Measurements from ENCODE around the gene SNRK. TPM values are rescaled to one million over a fixed set of nuclear protein-coding genes. Genes with fewer than 3 reads are reported as not detected.

Gene SNRK
- total RNA-seq, 1 donor from 2014 or later, result 18.9 TPM

DNA sequence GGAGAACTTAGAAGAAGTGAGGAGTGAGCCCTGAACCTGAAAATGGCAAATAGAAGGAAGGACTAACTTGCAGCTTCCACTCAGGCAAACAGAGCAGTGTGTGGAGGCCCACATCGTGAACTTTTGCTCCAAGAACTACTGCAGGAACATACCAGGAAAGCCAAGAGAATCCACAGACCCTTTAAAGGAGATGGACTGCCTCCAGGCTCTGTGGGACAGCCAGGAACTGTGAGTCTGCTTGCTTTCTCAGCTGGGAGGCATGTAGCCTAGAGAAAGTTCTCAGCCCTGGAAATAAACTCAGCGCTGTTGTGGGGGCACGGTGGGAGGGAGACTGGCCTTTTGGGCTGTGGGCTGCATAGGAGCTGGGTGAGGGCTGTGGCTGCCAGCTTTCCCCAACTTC lies 93.0 kb downstream of the SNRK start:
- intact Hi-C loops (cut with DNase I), result loop anchor here (5.0 to 10.0 kb wide), 2 partner anchors 123 to 415 kb away; no protein-coding TSS in a partner anchor
- DNase-seq (ENCODE audit: missing footprints) (peak; percentile 47), ATAC-seq (peak; percentile 42)

DNA sequence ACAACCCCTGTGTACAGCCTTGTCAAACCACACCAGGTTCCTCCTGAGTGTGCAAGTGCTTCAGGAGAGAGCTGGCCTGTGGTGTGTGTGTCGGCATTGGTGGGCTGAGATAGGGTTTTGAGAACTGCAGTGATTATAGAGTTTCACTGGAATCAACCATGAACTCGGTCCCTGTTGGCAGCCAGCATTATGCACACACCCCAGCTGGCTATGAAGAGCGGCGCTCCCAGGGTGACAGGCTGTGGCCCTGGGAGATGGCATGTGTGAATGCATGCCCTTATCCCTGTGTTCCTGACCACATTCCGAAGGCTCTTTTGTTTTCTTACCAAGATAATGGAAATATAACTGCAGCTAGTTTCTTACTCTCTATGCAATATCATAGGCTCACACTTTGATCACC lies 101.8 kb downstream of the SNRK start:
- intact Hi-C loops (cut with DNase I), result no loop called here
- ATAC-seq (no peak), DNase-seq (ENCODE audit: missing footprints) (no peak)

DNA sequence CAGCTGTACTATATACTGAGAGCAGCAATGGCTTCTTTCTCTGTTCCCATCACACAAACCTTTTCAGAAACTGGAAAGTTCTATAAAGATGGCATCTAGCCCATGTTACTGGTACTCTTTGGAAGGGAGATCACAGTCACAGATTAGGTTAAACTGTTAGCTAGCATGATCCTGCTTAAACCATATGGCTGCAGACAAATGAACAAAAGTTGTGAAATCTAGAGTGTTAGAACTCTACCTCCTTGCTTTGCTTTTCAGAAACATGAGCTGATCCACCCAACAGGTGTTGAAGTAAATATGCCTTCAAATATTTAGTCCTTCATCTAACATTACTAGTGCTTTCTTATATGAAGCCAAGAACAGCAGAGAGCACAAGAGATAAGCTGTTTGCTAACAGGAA lies 102.6 kb downstream of the SNRK start:
- DNase-seq (ENCODE audit: missing footprints) (no peak), ATAC-seq (no peak)
- intact Hi-C loops (cut with DNase I), result no loop called here

DNA sequence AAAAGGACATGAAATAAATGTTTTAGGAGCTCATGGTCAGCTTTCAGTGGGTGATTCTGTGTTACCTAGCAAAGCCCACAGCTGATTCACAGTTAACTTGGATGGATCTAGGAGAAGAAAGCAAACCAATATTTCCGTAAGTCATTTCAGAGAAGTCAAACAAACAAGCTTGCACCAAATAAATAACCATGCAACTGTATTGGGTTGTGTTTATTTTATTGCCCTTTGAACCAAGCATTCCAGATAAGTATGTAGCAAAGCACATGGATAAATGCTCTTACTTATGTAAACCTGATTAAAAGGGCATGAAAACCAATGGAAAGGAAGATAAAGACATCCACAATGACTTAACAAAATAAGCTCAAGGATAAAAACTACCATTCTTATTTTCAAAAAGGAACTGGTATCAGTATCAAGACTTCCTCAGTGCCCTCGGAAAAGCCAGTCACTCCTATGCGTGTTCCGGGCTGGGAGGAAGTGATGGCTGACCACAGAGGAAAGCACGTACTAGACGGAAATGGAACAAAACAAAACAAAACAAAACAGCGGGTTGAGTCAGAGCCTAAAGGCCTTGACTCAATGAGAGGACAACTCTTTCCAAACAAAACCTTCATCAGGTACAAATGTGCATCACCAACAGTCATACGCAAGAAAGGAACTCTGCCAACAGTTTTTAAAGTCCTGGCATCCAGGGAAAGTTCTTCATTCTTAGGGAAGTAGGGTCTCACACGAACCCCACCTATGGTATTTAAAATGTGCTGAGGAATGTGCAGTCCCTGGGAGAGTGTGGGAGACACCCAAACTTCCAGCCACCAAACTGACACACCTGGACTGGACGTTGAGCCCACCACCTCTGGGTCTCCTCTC lies 103.3 kb downstream of the SNRK start:
- ATAC-seq (peak; percentile 52), DNase-seq (ENCODE audit: missing footprints) (peak; percentile 81)
- intact Hi-C loops (cut with DNase I), result no loop called here

DNA sequence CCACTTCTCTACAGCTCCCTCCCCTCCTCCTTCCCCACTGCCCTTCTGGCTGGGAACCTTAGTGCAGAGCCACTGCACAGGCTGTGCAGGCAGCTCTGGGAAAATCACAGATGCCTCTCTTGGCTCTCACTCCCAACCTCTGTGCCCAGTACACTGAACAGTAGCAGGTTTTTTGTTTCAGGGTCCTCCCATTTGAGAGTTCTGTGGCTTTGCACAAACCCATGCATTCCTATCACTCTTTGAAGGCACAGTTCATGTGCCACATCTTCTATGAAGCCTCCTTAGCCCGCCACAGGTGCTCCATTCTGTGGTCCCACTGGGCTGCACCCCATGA lies 103.9 kb downstream of the SNRK start:
- ATAC-seq (no peak), DNase-seq (ENCODE audit: missing footprints) (no peak)
- intact Hi-C loops (cut with DNase I), result no loop called here

DNA sequence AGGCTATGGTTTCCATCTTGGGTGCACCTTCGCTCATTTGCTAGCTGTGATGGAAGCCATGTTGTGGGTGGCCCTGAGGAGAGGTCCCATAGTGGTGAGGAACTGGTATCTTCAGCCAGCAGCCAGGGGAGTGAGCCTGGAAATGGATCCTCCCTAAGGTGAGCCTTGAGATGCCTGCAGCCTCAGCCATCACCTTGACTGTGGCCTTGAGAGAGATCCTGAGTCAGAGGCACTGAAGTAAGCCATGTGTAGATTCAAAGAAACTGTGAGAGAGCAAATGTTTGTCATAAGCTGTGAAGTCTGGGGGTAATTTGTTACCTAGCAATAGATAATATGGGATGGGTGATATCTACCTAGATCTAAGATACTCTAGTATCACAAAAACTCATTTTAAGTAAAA lies 105.3 kb downstream of the SNRK start:
- ATAC-seq, result no peak
- DNase-seq (ENCODE audit: missing footprints), result no peak
- intact Hi-C loops (cut with DNase I), result no loop called here

DNA sequence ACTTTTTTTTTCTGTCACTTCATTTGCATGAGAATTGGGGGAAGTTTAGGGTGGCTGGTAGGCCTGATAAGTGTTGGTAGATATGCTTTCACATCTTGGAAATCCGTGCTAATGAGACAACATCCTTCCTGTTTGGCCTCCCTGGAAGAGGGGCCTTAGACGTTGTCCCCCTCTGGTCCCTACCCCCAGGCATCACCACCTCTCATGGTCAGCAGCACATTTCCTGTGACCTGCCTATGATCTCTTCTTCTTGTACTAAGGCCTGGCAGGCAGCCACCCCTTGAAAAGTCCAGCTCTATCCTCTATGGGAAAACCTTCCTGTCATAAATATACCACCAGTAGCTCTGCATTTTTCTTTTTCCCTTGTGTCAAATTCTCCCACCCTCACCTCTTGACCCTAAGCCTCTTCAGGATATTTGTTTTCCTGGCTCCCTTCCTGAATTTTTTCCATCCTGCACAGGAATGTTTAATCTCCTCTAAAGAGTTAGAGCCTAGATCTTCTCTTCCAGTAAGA lies 107.8 kb downstream of the SNRK start:
- intact Hi-C loops (cut with DNase I), result no loop called here
- peak; percentile 84 for DNase-seq (ENCODE audit: missing footprints)
- peak; percentile 78 for ATAC-seq

DNA sequence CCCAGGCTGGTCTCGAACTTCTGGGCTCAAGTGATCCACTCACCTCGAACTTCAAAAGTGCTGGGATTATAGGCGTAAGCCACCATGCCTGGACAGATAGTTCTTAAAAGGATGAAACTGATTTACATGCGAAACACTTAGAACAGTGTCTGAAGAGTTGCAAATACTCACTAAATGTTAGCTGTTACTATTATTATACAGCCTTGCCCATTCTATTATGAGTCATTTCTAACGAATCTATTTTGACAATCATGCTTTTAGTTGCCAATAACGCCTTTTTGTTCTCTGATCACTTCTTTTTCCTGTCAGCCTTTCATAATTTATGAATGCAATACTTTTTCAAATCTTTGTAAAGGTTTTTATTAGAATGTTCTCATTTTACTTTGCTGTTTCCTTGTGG lies 112.7 kb downstream of the SNRK start:
- ATAC-seq (no peak), DNase-seq (ENCODE audit: missing footprints) (no peak)
- intact Hi-C loops (cut with DNase I), result no loop called here

DNA sequence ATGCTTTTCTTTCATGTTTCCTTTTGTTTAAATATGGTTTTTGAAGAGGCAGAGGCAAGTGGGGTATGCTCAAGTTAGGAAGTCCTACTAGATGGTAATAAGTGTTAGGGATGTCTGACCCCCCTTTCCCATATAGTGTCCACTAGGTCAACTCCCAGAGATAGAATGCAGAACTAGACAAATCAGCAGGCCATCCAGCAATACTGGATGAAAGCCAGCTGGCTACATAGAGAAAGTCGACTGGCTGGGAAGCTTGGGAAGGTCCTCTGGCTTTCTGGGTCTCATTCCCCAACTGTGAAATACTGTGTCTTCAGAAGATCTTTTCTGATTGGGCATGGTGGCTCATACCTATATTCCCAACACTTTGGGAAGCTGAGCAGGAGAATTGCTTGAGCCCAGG lies 113.8 kb downstream of the SNRK start:
- DNase-seq (ENCODE audit: missing footprints), result no peak
- intact Hi-C loops (cut with DNase I), result no loop called here
- no peak for ATAC-seq

Other genes with a start within 250 kb of the SNRK start
- gene POMGNT2, start 180.5 kb upstream of the SNRK start, total RNA-seq, result 23.0 TPM

All from Right ventricle myocardium inferior (tissue), 1 donor.